GM19239 (cell line): Measurements from ENCODE around the gene PTPN1.
"Not testable (repeated sequence)": the region's sequence is repeated elsewhere in the genome, so short reads cannot be mapped to it uniquely, and the experiment has no call there.

Source experiments
- DNase-seq: peaks from one replicate; pipeline ENCODE4 v3.0.0; 2011; ENCODE audit warnings: low spot score; ENCODE audit not compliant: insufficient read length
- FAIRE-seq: peaks from 2 replicates; lab custom pipeline; 2011; peaks lifted over from hg19 to GRCh38; lab: Jason Lieb, UNC

Gene PTPN1

DNA sequence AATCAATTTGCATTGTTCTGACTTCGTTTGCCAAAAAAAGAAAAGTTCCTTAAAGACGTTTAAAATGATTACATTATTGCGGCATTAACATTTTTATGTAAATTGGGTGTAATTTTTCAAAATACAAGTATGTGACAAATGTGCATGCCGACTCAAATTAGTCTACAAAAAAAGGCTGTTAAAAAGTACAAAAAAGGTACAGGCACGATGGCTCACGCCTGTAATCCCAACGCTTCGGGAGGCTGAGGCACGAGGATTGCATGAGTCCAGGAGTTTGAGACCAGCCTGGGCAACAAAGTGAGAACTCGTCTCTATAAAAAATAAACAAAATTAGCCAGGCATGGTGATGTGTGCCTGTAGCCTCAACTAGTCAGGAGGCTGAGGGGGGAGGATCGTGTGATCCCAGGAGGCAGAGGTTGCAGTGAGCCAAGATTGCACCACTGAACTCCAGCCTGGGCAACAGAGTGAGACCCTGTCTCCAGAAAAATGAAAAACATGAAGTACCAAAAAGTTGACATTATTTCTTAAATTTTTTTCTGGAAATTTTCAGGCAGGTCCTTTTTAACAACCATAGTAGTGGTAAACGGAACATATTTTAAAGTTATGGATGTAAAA, 90.2 kb downstream of the PTPN1 start:
- FAIRE-seq (no peak), DNase-seq (no peak)

GRCh38 chr20:50601511-50602431, 91.6 kb downstream of the PTPN1 start:
- DNase-seq (no peak), FAIRE-seq (no peak)

- no peak for FAIRE-seq
These were observed 92.4 kb downstream of the PTPN1 start for GRCh38 chr20:50602432-50603088.

DNA sequence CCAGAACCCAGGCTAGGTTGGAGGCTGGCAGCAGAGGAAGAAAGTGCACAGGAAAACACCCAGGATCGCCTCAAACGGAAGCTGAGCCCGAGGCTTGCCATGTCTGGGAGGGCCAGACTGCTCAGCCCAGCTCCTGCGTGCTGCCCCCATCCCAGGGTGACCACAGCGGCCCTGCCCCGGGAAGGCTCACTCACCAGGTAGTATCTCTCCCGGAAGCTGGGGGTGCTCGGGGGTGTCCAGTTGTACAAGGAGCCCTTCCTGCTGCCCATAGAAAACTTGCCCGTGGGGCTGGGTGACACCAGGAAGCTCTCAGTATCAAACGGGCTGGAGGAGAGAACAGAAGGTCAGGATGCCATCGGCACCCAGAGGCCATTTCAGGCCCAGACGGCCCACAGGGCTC, 94.3 kb downstream of the PTPN1 start:
- no peak for FAIRE-seq
- DNase-seq = no peak

More at GRCh38 chr20:50602432-50603088, 92.4 kb downstream of the PTPN1 start:
- DNase-seq = no peak

- FAIRE-seq (no peak), DNase-seq (no peak)
These were observed 95.0 kb downstream of the PTPN1 start for GRCh38 chr20:50605136-50605535.

- FAIRE-seq (no peak), DNase-seq (no peak)
These were observed 97.3 kb downstream of the PTPN1 start for GRCh38 chr20:50607436-50607835.

DNA sequence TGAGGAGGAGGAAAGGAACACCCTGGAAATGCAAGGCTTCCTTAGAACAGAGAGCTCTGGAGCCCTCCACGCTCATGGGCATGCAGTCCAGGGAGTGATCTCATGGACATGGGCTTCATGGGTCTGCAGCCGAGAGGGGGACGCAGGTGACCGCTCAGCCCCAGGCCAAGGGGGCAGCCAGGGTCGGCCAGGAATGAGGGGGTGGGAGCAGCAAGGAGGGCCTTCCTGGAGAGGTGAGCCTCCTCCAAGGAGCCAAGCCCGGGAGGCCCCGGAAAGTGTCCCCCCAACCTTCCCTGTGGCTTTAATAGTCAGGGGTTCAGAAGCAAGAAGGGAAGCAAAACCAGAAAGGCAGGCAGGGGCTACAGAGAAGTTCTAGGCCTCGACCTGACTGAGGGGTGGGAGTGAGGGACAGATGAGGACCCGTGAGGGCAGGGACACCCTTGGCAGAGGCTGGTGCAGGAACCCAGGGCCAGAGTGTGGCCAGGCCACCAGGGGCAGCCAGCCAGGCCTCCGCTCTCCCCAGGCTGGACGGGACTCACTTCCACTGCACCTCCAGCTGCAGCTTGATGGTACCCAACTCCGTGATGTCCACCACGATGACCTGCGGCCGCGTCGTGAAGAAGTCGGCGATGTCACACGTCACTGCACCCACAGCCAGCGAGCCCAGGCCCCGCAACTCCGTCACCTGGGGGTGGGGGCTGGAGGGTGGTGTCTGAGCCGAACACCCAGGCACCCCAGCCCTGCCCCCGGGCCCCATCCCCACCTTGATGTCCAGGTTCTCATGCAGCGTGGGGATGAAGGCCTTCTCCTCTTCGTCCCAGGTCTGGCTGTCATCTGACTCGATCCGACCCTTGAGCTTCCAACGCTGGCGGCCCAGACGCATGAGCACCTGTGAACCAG, 97.9 kb downstream of the PTPN1 start:
- FAIRE-seq = no peak
- no peak for DNase-seq

GRCh38 chr20:50608750-50609104, 98.5 kb downstream of the PTPN1 start:
- FAIRE-seq (no peak), DNase-seq (no peak)

GRCh38 chr20:50609438-50609989, 99.3 kb downstream of the PTPN1 start:
- FAIRE-seq = no peak
- no peak for DNase-seq

DNA sequence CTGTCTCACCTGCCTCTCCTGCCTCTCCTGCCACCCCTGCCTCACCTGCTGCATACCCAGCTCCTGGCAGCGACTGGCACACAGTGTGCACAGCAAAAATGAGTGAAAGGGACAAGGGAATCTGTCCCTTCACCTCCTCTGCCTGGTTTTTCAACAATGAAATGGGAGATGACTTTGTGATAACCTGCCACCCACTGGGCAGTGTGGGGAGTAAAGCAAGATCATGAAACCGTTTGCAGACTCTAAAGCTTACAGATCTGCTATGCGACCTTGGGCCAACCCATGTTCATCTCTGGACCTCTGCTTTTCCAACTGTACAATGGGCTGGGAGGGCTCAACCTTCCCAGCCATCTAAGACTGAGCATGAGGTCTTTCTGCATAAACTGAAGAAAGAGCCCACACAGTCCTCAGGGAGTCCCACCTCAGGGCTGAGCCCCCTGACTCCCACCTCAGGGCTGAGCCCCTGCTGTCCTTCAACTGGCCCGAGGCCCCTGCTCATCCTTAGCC, 100.1 kb downstream of the PTPN1 start:
- no peak for DNase-seq

GRCh38 chr20:50611128-50611810, 101.1 kb downstream of the PTPN1 start:
- no peak for DNase-seq
- FAIRE-seq = no peak

More for the DNA sequence above, 100.1 kb downstream of the PTPN1 start:
- FAIRE-seq = no peak

- FAIRE-seq (no peak), DNase-seq (no peak)
These were observed 103.4 kb downstream of the PTPN1 start for GRCh38 chr20:50613438-50614169.

DNA sequence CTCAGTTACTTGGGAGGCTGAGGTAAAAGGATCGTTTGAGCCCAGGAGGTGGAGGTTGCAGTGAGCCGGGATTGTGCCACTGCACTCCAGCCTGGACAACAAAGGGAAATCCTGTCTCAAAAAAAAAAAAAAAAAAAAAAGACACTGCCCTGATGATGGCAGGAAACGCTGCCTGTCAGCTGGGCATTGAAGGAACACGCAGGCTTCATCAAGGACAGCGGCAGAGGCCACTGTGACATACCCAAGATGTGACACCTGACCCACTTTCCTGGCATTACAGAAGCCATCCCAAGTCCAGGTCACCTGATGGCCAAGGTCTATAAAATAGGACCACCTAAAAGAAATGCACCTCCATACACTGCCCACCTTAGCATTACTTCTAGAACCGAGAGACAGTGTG, 105.2 kb downstream of the PTPN1 start:
- FAIRE-seq (no peak), DNase-seq (no peak)

DNA sequence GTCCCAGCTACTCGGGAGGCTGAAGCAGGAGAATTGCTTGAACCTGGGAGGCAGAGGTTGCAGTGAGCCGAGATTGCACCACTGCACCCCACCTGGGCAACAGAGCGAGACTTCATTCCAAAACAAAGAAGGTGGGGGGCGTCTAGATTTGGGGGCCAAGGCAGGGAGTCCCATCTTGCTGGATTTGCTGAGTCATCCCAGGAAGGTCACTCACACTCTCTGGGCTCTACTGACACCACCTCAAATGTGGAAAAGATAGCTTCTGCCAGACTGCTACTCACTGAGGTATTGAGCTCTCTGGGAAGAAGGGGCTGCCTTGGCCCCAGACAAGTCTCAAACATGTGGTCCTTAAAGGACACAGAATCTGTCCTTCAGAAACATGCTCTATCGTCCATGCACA, 106.8 kb downstream of the PTPN1 start:
- DNase-seq (no peak), FAIRE-seq (no peak)

DNA sequence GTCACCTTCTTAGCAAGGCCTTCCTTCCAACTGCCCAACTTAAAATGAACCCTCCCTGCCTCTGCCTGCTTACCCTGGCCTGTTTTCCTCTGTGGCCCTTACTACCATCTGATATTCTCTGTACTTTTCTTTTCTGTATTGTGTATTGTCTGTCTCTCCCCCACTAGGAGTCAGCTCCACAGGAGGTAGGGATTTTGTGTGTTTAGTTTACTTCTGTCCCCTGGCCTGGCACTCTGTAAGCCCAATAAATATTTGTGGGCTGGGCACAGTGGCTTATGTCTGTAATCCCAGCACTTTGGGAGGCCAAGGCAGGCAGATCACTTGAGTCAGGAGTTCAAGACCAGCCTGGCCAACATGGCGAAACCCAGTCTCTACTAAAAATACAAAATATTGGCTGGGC, 108.4 kb downstream of the PTPN1 start:
- DNase-seq = no peak
- no peak for FAIRE-seq

GRCh38 chr20:50620459-50620858, 110.3 kb downstream of the PTPN1 start:
- not testable (repeated sequence) for FAIRE-seq

GRCh38 chr20:50621068-50621665, 111.0 kb downstream of the PTPN1 start:
- FAIRE-seq (no peak), DNase-seq (no peak)

More at GRCh38 chr20:50620459-50620858, 110.3 kb downstream of the PTPN1 start:
- DNase-seq = not testable (repeated sequence)
